HG03575 (cell line): ENCODE measurements around the gene SFPQ.

ENCODE experiments used
- ATAC-seq: cut with Tn5 transposase; IDR thresholded peaks from one replicate; pipeline ENCODE4 v1.9.1; 2021; ENCODE audit not compliant: unreplicated experiment, insufficient number of reproducible peaks, low FRiP score; ENCODE audit errors: extremely low read depth

Gene SFPQ

DNA sequence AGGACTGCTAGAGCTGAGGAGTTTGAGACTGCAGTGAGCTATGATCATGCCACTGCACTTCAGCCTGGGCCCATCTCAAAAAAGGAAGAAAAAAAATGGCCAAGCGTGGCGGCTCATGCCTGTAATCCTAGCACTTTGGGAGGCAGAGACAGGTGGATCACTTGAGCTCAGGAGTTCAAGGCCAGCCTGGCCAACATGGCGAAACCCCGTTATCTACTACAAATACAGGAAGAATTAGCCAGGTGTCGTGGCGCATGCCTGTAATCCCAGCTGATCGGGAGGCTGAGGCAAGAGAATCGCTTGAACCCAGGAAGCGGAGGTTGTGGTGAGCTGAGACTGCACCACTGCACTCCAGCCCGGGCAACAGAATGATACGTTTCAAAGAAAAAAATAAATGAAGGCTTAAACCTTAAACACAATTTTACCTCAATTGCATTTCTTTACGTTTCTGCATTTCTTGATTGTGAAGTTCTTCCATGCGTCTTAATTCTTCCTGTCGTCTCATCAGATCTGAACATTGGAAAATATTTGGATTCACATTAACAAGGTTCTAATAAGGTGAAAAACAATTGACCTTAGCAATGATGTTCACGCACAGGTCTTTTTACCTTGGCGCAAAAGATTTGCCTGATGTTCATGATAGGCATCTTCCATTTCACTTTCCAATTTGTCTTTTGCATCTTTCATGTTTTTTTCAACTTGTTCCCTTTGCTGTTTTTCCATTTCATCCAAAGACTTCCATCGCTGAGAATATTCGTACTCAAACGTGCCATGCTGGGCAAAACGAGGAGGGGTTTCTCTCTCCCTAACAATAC is 4.2 kb downstream of the SFPQ start:
- ATAC-seq, result no peak

DNA sequence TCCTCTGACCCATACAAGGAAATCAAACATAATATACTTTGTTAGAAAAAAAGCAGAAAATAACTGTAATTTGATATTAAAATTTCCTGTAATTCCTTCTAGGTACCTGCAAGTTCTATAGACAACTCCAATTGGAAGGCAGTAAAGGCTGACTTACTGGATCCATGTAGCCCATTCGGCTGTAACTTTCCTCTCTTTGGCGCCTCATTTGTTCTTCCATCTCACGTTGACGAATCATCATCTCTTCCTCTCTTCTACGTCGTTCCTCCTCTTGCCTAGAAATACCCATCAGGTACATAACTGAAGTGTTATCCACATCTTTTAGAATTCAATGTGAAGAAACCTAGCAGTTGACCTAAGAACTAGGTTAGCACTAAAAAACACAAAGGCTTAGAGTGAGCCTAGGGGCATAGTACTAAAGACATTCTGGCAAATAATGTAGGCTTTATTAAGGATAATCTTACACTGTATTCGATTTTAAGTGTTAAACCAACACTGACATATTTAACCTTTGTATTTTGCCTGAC is 5.1 kb downstream of the SFPQ start:
- ATAC-seq, result no peak

DNA sequence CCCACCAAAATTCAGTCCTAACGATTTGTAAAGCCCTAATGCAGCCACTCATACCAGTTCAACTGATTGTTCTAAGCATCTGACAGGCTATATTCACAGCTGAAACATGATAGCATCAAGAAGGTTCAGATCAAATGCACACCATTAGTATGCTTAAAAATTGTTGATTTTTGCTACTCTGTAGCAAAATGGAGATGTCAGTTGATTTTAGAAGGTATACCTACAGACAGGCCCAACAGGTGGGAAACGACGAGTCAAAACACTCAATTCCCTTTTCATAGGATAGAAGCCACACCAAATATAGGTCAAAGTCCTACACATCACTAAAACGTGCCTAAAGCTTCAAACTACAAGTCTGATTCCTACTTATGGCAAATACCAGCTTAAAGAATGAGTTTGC is 6.7 kb downstream of the SFPQ start:
- ATAC-seq, result no peak

DNA sequence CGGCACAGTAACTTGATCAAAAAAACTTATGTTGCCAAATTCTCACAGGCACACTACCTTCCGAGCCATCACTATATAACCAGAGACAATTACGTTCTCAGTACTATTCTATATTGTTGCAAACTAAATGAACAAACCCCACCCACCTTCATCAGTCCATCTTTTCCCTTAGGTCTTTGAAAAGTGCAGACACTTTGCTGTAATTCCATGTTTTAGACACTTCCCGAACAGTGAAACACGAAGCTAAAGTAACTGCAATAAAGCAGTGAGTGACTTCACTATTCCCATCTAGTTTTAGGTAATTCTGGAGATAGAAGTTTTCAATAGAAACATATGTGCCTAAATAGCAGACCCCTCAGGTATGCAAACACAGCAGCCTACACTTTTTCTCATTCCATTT is 7.7 kb downstream of the SFPQ start:
- ATAC-seq, result no peak

DNA sequence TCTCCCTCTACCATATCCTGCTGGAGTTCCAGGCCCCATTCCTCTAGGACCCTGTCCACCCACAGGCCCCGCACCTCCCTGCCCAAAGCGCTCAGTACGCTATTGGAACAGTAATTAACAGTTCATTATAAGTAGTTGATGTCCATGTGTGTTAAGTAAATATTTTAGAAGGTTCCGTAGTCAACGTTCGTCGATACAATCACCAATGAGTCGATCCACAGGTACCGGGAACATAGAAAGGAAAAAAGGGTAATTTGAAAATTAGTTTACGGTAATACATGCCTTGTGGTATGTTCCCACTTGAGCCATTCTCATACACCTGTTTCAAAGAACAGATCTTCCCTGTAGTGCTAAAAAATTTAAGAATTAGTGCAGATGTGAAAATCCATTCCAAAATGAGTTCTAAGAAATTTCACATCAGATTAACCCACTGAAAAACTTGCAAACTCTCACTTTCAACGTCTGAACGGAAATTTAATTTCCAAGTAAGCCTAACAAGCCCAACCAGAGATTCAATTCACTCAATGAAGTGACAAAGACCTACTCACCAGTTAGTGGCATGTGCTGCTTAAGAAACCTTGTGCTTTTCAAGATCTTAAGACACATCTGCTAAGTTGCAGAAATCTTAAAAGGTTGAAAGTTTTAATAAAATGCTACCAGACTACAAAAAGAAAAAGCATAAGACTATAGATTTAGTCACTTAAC is 8.3 kb downstream of the SFPQ start:
- no peak for ATAC-seq

DNA sequence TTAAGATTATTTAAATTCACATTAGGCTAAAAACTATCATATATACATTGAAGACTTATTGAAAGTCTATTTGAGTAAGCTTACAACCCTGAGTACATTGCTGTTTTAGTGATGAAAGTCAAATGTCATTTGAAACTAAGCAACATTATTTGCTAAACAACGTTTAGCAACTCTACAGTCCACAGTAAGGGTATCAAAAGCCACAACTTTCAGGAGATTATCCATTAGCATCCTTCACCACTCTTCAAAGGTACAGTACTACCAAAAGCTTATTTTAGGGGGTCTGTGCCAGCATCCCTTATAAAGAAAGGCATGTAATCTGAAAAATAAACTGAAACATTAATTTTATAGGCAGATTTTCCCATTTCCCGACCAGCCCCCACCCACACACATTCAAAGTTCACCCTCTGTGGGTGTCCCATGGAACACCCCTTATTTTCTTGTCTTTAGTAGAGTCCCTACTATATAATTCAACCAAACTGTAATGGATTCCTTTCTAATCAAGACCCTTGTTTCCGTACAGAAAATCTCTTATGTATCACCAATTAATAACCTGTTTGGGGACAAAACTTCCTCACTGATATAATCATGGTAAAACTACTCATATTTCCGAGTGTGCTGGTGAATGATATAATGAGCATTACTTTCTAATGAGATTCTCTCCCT is 11.0 kb downstream of the SFPQ start:
- ATAC-seq, result no peak

DNA sequence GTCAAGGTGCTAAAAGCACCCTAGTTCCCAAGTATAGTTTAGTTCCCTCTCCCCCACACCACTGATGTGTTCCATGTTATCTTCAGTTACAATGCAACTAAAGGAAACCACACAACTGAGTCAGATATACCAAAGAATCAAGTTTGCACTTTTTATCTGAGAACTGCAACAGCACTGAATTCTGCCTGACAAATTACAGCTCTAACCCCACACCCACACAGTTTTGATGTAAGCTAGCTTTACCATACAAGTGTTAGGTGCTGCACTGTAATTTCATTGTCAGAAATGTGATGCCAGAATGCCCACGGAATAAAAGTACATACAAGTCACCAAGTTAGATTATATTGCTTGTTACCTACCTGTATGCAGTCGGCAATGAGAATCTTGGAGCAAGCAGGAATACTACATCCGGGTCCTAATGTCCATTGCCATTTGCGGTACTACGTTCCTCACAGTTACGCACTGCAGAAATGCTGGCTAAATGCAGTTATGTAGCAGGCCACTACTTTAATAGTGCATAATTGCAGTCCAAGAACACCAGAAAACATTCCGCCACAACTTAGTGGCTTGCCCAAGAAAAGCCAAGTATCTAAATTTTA is 12.1 kb downstream of the SFPQ start:
- ATAC-seq, result no peak

DNA sequence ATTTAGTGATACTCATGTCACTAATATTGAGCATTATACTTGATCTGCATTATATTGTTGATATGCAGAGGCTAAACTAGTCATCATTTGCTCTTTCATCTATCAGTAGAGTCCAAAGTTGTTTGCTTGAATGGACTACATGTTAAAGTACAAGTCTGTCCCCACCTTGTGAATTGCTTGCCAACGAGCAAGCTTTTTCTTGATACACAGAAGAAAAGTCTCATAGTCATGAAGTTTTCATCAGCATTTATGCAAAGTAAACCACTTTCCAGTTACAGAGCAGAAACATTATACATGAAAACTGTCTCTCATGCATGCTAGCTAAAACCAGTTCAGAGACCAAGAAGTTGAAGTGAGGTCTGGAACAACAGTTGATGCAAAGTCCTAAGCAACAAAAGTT is 13.0 kb downstream of the SFPQ start:
- no peak for ATAC-seq

DNA sequence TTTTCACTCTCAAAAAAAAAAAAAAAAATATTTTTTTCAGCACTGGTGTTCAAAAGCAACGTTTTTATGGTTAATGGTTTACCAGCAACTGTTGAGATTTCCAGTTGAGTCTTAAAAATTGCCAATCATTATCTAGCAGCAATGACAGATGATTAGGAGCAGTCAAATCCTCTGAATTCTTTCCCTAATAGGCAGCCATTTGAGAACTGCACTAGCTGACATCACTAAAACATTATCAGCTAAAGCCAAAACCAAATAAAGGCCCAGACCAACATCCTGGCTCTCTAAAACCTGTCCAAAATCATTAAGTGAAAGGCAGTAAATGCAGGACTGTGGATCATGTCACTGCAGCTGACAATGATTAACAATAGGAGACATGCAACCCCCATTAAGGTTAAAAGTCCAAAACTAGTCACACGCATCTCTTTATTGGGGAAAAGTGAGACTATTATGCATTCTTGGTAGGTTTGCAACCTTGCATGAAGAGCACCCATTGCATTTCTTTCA is 14.0 kb downstream of the SFPQ start:
- no peak for ATAC-seq

DNA sequence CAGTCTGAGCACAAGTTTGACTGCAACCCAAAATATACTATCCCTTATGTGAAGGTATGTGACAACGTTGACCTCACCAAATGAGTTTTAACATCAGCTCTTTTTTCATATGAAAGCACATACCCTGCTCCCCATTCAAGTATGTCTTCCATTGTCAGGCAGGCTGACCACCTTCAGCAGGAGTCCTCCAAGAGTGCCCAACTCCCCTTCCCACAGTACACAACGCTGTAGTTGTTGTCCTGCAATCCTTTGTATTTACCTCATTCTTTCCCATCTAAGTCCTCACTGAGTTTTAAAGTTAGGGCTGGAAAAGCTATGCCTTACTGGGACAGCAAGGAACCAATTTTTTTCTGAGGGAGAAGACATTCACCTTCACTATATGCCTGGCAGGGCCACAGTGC is 14.7 kb downstream of the SFPQ start:
- ATAC-seq, result no peak

DNA sequence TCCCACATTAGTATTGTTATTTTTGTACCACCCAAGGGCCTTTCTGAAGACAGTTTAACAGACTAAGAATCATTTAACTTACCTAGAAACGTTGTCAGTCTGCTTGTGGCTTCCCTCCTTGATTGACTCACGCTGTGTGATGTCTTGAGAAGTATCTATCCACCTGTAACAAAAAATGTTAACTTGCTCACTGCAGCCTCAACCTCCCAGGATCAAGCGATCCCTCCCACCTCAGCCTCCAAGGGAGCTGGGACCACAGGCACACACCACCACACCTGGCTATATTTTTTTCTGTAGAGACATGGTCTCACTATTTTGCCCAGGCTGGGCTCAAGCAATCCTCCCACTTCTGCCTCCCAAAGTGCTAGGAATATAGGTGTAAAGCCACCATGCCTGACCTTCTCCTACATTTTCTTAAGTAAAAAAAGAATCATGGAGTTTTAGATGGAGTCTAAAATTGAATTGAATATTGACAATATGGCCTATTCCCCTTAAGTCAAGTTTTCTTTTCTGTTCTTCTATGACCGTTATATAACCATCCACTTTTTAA is 15.6 kb downstream of the SFPQ start:
- no peak for ATAC-seq

DNA sequence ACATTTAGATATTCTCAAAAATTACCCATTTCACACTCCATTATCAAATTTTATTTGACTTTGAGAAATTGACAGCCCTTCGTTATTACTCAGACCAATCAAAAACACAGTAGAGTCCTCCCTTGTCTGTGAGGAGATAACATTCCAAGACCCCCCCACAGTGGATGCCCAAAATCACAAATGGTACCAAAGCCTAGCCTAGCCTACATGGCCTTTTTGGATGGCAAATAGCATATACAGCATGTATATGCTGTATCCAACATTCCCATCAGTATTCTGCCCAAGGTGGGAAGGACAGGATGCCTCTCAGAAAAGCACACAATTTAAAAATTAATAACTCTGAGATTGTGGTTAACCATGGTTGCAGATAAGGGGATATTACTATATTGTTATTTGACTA is 17.3 kb downstream of the SFPQ start:
- no peak for ATAC-seq

DNA sequence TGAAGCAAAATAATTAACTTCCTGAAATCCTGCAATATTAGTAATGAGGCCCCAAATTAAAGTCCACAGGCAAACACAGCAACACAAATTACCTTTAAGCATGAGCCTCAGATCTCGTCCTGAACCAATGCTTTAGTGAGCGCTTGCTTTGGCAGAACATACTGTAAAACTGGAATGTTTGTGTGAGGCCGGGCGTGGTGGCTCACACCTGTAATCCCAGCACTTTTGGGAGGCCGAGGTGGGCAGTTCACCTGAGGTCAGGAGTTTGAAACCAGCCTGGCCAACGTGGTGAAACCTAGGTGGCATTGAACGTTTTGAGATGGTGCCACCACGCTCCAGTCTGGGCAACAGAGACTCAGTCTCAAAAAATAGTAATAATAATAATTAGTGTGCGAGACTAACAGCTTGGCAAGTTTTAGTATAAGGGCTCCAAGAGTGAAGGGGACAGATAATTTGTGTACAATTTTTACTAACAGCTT is 17.8 kb downstream of the SFPQ start:
- no peak for ATAC-seq

DNA sequence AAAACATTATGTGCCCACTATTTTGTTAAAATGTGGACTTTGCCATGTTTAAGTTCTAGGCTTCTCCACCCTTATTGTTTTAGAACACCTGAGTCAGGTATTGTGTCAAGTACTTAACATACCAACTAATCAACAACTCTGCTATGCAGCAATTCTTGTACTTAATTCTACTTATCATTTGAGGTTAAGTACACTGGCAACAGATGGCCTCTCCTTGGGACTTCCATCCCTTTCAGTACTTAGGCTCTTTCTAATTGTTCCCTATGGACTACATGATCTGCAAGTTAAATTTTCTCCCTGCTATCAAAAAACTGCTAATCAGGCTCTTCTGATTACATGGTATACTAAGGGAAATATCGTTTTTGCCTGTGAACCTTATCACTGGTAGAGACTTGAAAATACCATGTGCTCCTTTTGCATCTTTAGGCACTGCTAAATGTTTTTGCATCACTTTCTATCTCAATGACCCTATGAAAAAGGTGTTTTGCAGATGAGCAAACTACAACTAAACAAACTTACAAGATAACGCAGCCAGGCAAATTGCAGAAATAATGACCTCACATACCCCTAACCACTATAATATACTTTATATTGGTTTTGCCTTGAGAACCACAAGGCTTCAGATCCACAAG is 18.9 kb downstream of the SFPQ start:
- ATAC-seq, result no peak

DNA sequence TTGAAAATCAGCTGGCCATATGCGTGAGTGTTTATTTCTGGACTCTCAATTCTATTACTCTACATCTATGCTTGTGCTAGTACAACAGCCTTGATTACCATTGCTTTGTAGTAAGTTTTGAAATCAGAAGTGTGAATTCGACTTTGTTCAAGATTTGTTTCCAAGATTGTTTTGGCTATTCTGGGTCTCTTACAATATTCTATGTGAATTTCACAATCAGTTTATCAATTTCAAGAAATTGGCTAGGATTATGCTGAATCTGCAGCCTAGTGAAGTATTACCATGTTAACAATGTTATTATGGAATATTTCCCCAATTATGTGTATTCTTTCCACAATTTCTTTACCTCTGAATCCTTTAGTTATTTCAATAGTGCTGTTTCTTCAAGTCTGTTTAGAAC is 19.5 kb downstream of the SFPQ start:
- ATAC-seq, result no peak

DNA sequence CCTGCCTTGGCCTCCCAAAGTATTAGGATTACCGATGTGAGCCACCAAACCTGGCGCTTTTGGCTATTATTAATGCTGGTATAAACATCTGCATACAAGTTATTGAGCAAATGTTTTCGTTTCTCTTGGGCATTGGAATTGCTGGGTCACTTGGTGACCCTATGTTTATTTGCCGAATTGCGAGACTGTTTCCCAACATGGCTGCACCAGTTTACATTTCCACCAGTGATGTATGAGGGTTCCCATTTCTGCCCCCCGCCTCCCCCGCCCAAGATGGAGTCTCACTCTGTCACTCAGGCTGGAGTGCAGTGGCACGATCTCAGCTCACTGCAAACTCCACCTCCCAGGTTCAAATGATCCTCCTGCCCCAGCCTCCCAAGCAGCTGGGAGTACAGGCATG is 20.9 kb downstream of the SFPQ start:
- ATAC-seq, result no peak

DNA sequence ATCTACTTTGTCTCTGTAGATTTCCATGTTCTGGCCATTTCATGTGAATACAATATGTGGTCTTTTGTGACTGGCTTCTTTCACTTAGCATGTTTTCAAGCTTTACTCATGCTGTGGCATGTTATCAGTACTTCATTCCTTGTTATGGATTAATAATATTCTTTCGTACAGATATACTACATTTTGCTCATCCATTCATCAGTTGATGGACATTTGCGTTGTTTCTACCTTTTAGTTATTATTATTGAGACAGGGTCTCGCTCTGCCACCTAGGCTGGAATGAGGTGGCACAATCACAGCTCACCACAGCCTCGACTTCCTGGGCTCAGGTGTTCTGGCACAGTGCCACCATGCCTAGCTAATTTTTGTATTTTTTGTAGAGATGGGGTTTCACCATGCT is 21.4 kb downstream of the SFPQ start:
- no peak for ATAC-seq

DNA sequence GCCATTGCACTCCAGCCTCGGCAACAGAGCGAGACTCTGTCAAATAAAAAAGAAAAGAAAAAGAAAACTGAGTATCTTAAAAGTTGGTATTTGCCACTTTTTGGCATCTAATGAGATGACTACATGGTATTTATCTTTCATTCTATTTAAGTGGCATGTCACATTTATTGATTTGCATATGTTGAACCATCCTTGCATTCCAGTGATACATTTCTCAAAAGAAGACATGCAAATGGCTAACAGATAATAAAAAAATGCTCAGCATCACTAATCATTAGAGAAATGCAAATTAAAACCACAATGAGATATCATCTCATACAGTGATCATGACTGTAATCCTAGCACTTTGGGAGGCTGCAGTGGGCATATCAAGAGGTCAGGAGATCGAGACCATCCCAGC is 28.1 kb downstream of the SFPQ start:
- ATAC-seq, result no peak

DNA sequence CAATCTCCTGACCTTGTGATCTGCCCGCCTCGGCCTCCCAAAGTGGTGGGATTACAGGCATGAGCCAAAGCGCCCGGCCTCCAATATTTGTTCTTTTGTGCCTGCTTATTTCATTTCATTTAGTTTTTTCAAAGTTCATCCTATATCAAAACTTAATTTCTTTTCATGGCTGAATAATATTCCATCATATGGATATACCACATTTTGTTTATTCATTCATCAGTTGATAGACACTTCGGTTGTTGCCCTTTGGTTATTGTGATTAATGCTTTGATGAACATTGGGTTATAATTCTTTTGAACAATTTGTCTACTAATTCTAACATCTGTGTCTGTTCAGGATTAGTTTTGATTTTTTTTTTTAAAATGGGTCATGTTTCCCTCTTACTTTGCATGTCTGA is 41.7 kb downstream of the SFPQ start:
- ATAC-seq, result no peak
